HG03354 (cell line): Measurements from ENCODE around the gene SMIM34.
"Not testable (repeated sequence)": the region's sequence is repeated elsewhere in the genome, so short reads cannot be mapped to it uniquely, and the experiment has no call there.

ENCODE experiments used
- ATAC-seq: cut with Tn5 transposase; IDR thresholded peaks from one replicate; pipeline ENCODE4 v1.9.1; 2021; ENCODE audit warnings: mild to moderate bottlenecking; ENCODE audit not compliant: unreplicated experiment, poor library complexity, severe bottlenecking

The SMIM34 gene, protein sequence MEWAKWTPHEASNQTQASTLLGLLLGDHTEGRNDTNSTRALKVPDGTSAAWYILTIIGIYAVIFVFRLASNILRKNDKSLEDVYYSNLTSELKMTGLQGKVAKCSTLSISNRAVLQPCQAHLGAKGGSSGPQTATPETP

DNA sequence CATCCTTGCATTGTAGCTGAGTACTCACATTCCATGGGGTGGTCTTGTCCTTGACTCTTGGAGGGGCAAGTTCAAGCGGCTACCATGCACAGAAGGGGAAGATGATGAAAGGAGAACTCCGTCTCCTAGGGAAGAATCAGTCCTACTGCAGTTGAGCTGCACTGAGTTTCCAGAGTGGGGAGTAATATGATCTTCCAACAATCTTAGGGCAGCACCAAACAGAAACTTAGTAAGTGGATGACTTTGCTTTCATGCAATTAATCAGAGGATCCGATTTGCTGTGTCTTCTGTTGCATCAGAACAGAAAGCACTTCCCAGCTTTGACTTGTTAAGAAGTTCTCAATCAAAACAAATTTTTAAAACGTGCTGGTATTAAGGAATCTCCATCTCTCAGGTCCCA is at the start of gene SMIM34:
TSS of gene SMIM34 (minus strand) at position 147 of the 400 bp plus-strand sequence. CDS start at position 35, 112 bp downstream.
- ATAC-seq: not testable (repeated sequence)

DNA sequence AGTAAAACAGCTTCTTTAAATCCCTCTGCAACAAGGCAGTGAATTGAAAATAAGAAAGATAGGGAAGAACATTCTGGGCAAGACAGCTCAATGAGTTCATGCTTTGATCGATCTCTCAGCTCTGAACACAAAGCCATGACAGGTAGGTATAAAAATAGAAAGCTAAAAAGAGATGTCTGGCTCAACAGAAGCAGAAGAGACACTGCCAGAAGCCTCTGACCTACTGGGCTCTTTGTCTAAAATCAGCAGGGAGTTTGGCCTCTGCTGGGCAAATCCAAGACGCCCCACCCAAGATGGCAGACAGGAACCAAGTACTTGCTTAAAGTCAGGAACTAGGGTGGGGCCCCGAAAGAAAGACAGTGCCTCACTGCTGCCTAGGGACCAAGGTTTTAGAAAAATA is 43.6 kb upstream of the SMIM34 start:
- not testable (repeated sequence) for ATAC-seq

DNA sequence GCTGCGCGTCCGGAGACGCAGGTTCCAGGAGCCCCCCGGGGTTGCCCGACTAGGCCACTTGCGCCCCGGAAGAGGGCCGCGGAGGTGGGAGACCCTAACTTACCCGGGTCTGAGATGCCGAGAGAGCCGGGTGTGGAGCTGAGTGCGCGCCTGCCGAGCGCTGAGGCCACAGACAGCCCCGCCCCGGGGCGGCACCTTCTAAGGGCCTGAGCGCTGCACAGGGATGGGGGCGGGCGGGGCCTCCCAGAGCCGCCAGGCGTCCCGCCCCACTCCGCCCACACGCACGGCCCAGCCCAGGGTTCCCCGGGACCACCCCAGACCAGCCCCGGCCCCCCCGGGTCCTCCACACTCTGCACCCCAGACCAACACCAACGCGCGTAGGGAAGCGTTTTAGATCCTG is 35.7 kb upstream of the SMIM34 start:
- ATAC-seq: not testable (repeated sequence)

DNA sequence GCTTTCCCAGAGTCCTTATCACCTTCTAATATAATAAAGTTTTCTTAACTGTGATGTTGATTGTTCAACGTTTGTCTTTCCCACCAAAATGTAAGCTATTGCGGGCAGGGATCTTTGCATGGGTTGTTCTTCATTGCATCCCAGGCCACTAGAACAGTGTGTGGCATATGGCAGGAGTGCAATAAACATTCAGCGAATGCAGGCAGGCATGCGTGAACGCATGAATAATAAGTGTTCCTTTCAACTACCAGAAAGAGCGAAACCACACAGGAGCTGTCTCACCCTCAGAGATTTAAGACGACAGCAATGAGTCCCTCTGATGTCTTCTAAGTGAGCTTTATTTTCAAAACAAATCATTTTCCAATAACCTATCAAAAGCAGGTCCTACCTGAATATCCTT is 34.5 kb upstream of the SMIM34 start:
- not testable (repeated sequence) for ATAC-seq

DNA sequence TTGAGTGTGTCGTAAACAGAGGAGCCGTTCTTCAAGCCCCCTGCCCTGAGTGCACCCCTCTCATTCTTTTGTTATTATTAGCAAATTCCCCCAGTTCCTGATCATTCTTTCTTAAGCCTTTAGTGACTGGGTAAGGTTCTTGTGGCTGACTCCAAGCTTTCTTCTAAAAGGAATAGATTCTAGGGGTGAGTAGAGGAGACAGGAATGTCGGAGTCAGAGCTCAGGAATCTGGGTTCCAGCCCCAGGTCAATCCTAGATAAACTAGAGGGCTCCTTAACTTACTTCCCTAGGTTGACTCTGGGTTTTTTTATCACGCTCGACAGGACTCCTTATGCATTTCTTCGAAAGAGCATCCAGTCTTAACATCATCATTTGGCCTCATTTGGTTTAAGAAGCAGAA is 32.4 kb upstream of the SMIM34 start:
- ATAC-seq: not testable (repeated sequence)

DNA sequence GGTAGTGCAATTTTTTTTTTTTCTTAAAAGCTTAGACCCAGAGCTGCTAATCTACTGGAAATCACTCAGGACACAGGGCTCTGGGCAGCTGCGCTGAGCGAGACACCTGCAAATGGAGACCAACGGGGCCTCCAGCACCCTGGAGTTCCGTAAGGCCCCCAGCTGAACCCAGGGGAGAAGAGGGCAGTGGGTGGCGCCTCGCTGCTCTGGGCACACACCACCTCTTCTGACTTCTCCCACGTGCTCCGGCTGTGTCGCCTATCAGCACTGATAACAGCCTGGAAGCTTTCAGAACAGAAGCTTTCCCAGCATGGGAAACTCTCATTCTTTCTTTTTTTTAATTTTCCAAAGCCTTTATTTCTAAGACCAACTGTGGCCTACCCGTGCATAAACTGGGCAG is 31.9 kb upstream of the SMIM34 start:
- ATAC-seq: not testable (repeated sequence)

DNA sequence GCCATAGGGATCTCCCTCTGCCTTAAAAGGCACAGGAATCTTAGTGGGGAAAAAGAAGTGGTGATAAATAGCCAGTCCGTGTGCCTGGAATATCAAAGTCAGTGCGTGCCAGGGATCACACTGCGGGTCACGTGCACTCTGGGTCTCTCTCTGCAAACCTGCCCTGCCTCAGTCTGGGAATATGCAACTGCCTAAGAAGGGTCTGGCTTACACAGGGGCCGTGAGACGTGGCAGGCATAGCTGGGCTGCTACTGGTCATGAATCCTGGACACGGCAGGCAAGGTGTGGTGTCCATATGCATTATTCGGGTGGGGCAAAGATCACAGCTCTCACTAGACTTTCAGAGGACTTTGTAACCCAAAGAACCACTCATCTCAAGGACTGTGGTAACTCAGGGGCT is 23.3 kb upstream of the SMIM34 start:
- not testable (repeated sequence) for ATAC-seq

DNA sequence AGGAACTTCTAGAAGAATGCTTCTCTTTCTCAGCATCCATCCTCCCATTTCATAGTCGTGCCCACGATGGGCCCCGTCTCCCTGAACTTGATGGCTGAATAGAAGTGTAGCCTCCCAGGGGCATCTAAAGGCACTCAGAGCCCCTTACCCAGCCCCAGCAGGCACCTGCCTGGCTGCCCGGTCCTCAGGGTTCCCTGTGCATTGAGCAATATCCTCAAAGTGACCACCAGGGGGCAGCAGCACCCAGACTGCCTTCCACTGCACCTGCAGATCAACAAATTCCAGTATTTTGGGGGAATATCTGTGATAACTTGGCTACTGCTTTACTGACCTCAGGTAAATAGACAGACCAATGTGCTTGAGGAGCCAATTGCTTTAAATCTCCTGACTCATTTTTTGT is 19.7 kb upstream of the SMIM34 start:
- ATAC-seq: not testable (repeated sequence)

DNA sequence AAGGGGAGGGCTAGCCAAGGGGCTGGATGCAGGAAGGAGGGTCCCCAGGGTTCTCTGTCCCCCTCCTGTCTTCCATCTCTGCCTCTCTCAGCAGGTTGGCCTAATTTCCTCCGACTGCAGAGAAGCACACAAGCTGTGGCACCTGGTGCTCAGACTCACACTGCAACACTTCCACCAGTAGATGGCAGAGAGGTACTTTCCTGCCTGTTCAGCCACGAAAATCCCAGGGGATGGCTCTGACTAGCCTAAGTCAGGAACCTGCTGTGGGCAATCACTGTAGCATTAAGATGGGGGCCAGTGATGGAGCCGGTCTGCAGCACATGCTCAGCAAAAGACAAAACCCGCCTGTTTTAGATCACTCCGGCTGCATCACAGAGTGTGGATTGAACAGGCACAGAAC is 6.0 kb upstream of the SMIM34 start:
- not testable (repeated sequence) for ATAC-seq

DNA sequence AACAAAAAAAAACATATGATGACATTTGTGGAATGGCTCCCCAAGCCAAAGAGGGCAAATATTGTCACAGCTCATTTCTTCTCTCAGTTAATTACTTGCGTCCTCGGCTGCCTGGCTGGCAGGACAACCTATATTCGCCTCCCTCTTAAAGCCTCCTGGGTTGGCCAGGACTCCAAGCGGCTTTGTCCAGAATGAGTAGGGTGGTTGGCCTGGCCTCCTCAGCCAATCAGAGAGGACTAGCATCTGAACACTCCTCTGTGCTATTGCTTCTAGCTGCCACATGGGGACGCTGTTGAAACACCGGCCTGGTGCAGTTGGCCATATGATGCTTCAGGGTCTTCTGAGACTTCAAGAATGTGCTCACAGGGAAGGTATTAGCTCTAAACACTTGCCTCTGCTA is 4.7 kb upstream of the SMIM34 start:
- not testable (repeated sequence) for ATAC-seq

DNA sequence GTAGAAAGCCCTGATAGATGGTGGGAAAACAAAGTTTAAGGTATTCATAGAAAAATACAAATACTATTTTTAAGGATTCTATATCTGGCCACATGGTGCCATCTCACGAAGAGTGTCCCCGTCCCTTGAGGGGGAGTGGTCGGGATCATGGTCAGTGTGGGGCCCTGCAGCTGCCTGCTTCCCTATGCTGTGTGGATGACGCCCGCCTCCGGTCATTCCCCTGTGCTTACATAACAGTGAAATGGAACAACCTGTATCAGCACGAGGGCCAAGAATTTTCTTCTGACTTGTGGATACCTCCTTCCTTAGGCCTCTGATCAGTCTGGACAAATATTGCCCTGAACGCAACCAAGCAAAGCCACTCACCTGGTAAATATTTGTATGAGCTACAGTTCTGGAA is 3.6 kb upstream of the SMIM34 start:
- not testable (repeated sequence) for ATAC-seq

DNA sequence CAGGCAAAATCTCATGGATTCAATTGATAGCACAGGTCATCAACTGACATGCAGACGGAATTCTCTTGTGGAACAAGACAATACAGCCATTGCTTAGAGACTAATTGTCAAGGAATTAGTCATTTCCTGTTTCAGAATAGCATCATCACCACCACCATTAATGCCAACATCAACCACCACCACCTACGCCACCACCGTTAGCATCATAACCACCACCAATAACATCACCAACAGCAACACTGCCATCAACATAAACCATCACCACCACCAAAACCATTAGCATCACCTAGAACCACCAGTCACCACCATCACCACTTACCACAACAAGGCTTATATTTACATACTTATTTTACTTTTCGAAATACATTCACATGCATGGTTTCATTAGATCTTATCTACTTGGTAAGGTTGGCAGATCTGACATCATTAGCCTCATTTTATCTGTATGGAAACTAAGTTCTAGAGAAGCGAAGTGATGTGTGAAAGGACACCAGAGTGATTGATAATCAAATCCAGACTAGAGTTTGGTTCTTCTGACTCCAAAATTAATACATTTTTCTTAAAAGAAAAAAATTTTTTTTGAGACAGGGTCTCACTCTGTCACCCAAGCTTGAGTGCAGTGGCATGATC is 6.2 kb downstream of the SMIM34 start:
- ATAC-seq: not testable (repeated sequence)

DNA sequence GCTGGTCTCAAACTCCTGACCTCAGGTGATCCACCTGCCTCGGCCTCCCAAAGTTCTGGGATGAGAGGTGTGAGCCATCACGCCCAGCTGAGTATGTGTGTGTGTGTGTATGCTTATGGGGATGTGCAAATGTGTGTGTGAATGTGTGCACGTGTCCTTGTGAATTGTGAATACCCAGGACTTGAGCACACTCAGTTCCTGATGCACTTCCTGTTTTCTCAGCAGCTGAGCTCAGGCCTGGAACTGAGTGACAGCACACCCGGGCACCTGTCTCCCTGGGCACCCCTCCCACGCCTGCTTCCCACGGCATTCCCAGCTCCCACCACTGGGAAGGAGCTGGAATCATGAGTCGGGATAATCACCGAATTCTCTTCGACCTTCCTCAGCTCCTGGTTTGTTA is 16.5 kb downstream of the SMIM34 start:
- not testable (repeated sequence) for ATAC-seq

DNA sequence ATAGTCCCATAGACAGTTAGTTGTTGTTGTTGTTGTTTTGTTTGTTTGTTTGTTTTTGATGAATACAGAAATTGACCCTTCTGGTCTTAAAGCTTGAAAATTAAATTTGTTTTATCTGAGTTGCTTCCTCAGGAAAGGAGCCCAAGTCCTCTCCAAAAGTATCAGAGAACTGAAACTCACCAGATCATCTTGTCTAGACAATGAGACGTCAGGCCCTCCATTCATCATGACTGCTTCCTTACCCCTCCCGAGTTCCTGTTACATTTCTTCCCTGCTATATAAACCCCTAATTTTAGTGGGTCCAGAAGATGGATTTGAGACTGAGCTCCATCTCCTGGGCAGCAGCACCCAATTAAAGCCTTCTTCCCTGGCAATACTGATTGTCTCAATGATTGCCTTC is 17.1 kb downstream of the SMIM34 start:
- not testable (repeated sequence) for ATAC-seq

DNA sequence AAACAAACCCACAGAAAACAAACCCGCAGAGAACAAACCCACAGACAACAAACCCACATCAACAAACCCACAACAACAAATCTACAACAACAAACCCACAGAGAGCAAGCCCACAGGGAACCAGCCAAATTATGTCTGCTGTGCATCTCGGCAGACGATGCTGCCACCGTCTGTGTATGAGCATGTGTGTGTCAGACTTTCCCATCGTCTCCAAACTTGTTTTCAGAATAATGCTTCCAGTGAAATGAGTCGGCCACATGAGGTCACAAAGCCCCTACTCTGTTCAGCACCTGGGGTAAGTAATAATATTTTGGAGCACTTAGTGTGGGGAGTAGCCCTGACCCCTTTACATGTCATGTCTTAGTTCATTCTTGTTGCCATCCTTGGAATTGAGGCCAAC is 17.6 kb downstream of the SMIM34 start:
- ATAC-seq: not testable (repeated sequence)

DNA sequence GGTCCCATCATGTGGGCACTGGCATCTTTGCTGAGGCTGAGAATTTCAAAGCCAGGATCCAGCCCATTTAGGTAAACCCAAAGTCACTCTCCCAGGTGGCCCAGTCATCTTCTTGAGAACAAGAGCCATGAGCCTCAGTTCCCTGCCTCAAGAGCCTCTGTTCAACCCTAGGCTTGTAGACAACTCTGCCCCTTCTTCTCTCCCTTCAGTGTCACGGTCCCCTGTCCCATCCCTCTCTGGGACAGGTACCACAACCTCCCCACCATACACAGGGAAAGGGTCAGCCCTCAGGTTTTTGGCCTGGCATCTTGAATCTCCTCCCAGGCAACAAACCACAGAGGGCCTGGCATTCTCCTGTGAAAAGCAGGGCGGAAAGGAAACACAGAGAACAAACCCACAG is 18.1 kb downstream of the SMIM34 start:
- not testable (repeated sequence) for ATAC-seq

DNA sequence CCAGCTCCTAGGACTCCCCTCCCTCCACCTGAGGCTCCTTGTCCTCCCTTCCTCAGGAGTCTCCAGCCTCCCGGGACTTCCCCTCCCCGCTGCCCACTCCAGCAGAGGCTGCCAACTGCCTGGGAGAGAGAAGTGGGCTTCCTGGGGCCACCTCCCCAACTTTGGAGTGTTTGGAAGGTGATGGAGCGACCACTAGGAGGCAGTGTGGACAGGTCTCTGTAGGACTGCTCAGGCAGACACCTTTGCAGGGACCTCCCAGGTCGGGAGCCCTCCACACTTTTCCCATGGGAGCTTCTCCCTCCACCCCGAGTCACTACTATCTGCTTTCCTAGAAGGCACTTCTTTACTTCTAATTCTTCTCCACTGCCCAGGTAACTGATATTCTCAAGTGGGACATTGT is 19.0 kb downstream of the SMIM34 start:
- ATAC-seq: not testable (repeated sequence)

DNA sequence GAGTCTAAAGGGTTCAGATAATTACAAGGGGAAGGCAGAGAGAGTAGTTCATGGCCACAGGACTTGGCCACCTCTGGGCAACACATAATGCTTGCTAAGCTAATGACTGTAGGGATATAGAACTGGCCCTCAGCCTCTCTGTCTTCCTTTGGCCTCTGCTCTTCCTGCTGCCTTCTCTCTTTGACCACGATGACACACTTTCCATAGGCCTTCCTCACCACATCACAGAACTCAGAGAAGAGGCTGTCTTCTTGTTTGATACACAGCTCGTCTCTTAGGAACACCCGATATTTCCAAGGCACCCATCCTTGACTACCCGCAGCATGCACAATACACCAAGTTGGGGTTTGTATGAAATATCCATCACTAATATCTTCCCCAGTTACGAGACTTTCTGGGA is 23.2 kb downstream of the SMIM34 start:
- not testable (repeated sequence) for ATAC-seq

DNA sequence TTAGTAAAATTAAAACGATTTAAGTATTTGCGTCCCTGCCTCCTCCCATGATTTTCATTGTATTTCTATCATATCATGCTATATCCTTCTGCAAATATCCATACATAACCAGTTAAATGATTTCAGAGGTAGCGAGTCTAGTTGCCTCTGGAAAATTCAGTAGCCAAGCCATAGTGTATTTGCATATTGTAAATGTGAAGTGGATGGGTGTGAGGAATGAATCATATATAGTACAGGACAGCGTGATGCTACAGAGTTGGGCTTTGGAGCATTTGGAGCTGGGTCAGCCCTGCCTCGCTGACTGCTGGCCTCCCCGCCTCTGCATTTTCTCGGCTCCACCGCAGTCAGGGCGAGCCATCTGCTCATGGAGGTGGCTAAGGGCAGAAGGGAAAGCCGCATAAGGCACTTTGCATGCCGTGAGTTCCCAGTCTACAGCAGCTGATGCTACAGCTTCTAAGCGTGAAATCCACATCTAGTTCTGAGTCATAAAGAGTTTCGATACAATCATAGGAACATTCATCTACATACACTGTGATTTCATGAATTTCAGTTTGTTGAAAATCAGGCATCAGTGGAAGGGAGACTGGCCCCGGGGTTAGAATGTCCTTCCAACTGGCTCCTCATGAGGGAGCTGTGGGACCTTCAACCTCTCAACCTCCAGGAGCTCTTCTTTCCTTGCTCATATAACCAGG is 39.9 kb downstream of the SMIM34 start:
- ATAC-seq: peak; percentile 87

DNA sequence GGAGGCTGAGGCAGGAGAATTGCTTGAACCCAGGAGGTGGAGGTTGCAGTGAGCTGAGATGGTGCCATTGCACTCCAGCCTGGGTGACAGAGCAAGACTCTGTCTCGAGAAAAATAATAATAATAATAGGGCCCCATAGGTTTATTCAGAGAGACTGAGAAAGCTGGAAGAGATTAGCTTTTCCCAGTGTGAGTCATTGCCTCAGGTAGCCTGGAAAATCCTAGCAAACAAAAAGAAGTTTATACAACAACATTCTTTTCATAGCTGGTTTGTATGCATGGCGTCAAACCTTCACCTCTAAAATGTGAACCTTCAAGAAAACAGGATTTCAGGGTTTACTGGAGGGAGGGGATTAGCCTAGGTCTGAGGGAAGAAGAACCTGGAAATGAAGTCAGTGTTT is 40.6 kb downstream of the SMIM34 start:
- not testable (repeated sequence) for ATAC-seq

DNA sequence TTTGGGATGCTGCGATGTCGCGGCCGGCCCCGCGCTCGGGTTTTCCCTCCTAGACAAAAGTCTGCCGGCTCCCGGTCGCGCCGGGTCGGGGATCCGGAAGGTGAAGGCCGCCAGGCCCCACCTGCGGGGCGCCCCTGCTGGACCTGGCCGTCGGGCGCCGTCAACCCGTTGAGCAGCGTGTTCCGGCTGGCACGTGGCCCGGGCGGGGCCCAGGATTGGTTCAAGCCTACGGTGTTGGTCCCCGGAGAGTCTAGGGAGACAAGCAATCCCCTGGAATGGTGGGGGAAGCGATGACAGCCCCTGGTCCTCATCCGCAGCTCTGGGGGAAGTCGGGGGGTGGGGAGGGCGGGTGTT is 48.2 kb downstream of the SMIM34 start:
- ATAC-seq: peak; percentile 77
